ENCODE data around the gene LYRM1. TPM values are rescaled to one million over a fixed set of nuclear protein-coding genes. Genes with fewer than 3 reads are reported as not detected.

Gene LYRM1
- total RNA-seq, 2 experiments from 2014 or later: 13.3 to 14.0 TPM

DNA sequence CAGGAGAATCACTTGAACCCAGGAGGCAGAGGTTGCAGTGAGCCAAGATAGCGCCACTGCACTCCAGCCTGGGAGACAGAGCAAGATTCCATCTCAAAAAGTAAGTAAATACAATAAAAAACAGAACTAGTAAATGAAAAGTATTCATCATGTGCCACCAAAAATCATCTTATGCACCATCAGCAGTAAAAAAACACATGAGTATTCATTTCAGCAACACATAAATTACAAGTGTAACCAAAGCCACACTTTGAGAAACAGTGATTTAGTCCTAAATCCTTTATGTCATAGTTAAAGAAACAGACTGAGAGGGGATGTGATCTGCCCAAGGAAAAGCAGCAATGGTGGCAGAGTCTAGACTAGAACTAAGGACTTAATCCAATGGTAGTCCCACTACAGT is 13.4 kb upstream of the LYRM1 start:
- Mint-ChIP-seq H3K27me3 (no peaks in the 10 kb centered on the region), H3K4me1 (ENCODE audit: low read depth) (peaks cover 14% of the 10 kb centered on the region), H3K4me3 (no peak overlapping the region), H3K9me3 (no peaks in the 10 kb centered on the region), H3K36me3 (ENCODE audit: low read depth) (peaks cover 23% of the 10 kb centered on the region), H3K27ac (no peak overlapping the region)
- Histone ChIP-seq H3K4me1 (ENCODE audit: insufficient read depth, low read length) (peaks cover 2% of the 10 kb centered on the region), H3K27me3 (ENCODE audit: control insufficient read depth in 1 of 2, insufficient read depth in 2 of 2, low read length in 2 of 2) (no peaks in the 10 kb centered on the region), H3K4me3 (ENCODE audit: low read length) (no peak overlapping the region), H3K36me3 (ENCODE audit: insufficient read depth, low read length) (peaks cover 18% of the 10 kb centered on the region), H3K27ac (ENCODE audit: low read depth in 1 of 2, low read length in 2 of 2) (no peak overlapping the region), H3K9me3 (ENCODE audit: control insufficient read depth in 1 of 2, insufficient read depth in 1 of 2, low read length in 2 of 2) (no peaks in the 10 kb centered on the region)
- no peak for DNase-seq
- ChIA-PET POLR2A (interaction anchor here (1.1 kb wide), 1 partner anchor 13 kb away, joined by 3 read pairs; the partner anchor contains the start of genes DCUN1D3 and LYRM1), CTCF (no interaction called here)
- TF ChIP-seq, protein P1, sequence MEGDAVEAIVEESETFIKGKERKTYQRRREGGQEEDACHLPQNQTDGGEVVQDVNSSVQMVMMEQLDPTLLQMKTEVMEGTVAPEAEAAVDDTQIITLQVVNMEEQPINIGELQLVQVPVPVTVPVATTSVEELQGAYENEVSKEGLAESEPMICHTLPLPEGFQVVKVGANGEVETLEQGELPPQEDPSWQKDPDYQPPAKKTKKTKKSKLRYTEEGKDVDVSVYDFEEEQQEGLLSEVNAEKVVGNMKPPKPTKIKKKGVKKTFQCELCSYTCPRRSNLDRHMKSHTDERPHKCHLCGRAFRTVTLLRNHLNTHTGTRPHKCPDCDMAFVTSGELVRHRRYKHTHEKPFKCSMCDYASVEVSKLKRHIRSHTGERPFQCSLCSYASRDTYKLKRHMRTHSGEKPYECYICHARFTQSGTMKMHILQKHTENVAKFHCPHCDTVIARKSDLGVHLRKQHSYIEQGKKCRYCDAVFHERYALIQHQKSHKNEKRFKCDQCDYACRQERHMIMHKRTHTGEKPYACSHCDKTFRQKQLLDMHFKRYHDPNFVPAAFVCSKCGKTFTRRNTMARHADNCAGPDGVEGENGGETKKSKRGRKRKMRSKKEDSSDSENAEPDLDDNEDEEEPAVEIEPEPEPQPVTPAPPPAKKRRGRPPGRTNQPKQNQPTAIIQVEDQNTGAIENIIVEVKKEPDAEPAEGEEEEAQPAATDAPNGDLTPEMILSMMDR (IDR thresholded peaks at IDR 0.05): no peak
- ATAC-seq (ENCODE audit: poor library complexity): no peak
- intact Hi-C loops (cut with DNase I, micrococcal nuclease): no loop called here

DNA sequence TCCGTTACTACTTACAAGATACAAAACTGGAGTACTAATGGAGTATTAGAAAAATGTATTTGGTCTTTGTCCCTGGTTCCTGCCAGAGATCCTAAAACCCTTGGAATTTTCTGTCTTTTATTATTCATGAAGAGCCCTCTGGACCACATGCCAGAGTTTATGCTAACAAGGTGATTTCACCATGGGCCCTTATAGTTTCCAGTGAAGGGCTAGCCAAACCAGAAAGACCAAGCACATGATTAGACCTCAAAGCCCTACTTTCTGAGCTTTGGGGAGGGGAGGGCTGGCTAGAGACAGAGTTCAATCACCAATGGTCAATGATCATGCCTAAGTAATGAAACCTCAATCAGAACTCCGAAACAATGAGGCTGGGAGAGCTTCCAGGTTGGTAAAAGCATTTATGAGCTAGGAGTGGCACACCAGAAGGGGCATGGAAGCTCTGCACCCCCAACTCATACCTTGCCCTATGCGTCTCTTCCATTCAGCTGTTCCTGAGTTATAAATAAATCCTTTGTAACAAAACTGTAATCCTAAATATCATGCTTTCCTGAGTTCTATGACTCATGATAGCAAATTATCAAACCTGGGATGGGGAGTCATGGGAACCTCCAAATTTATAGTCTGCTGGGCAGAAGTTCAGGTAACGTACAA is 10.8 kb upstream of the LYRM1 start:
- Histone ChIP-seq H3K4me3 (ENCODE audit: low read length) (no peak overlapping the region), H3K27me3 (ENCODE audit: control insufficient read depth in 1 of 2, insufficient read depth in 2 of 2, low read length in 2 of 2) (no peaks in the 10 kb centered on the region), H3K9me3 (ENCODE audit: control insufficient read depth in 1 of 2, insufficient read depth in 1 of 2, low read length in 2 of 2) (no peaks in the 10 kb centered on the region), H3K36me3 (ENCODE audit: insufficient read depth, low read length) (peaks cover 28% of the 10 kb centered on the region), H3K27ac (ENCODE audit: low read depth in 1 of 2, low read length in 2 of 2) (no peak overlapping the region), H3K4me1 (ENCODE audit: insufficient read depth, low read length) (no peaks in the 10 kb centered on the region)
- TF ChIP-seq, protein P1 (IDR thresholded peaks at IDR 0.05): no peak
- intact Hi-C loops (cut with DNase I, micrococcal nuclease): no loop called here
- H3K36me3 Mint-ChIP-seq (ENCODE audit: low read depth): peaks cover 34% of the 10 kb centered on the region
- peaks cover 4% of the 10 kb centered on the region for H3K4me1 Mint-ChIP-seq (ENCODE audit: low read depth)
- no peak overlapping the region for H3K4me3 Mint-ChIP-seq
- no peaks in the 10 kb centered on the region for H3K27me3 Mint-ChIP-seq
- ATAC-seq (ENCODE audit: poor library complexity): no peak
- H3K9me3 Mint-ChIP-seq: no peaks in the 10 kb centered on the region
- ChIA-PET POLR2A (interaction anchor here (1.0 kb wide), 1 partner anchor 15 kb away, joined by 3 read pairs; no protein-coding TSS in a partner anchor), CTCF (no interaction called here)
- no peak overlapping the region for H3K27ac Mint-ChIP-seq
- no peak for DNase-seq

DNA sequence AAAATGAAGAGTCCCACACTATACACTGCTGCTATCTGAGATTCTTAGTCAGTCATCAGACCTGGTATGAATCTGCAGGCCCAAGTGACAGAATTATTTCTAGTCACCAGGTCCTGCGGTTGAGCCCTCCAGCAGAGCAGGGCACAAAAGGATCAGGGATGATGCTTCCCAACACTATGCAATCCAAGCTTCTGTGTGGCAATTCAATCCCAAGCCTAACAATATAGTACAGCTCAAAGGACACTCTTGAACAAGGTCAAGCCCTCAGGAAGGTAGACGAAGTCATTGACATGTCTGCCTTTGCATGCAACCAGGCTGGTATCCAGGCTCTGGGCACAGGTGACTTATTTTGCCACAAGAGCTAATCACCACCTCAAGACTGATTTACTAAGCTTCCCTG is 6.2 kb upstream of the LYRM1 start:
- Histone ChIP-seq H3K36me3 (ENCODE audit: insufficient read depth, low read length) (peaks cover 28% of the 10 kb centered on the region), H3K4me1 (ENCODE audit: insufficient read depth, low read length) (peaks cover 6% of the 10 kb centered on the region), H3K9me3 (ENCODE audit: control insufficient read depth in 1 of 2, insufficient read depth in 1 of 2, low read length in 2 of 2) (no peaks in the 10 kb centered on the region), H3K27me3 (ENCODE audit: control insufficient read depth in 1 of 2, insufficient read depth in 2 of 2, low read length in 2 of 2) (no peaks in the 10 kb centered on the region), H3K27ac (ENCODE audit: low read depth in 1 of 2, low read length in 2 of 2) (no peak overlapping the region), H3K4me3 (ENCODE audit: low read length) (no peak overlapping the region)
- TF ChIP-seq, protein P1 (IDR thresholded peaks at IDR 0.05): no peak
- intact Hi-C loops (cut with DNase I, micrococcal nuclease): no loop called here
- Mint-ChIP-seq H3K4me1 (ENCODE audit: low read depth) (peaks cover 29% of the 10 kb centered on the region), H3K4me3 (no peak overlapping the region), H3K27ac (no peak overlapping the region), H3K36me3 (ENCODE audit: low read depth) (peaks cover 43% of the 10 kb centered on the region), H3K27me3 (no peaks in the 10 kb centered on the region), H3K9me3 (no peaks in the 10 kb centered on the region)
- ChIA-PET POLR2A (interaction anchor here (0.9 kb wide), 1 partner anchor 9 kb away, joined by 3 read pairs; no protein-coding TSS in a partner anchor), CTCF (no interaction called here)
- DNase-seq: no peak
- ATAC-seq (ENCODE audit: poor library complexity): no peak

Measured in CD4-positive, alpha-beta T cell (primary cell).